ENCODE data around the gene HNF4A.

The HNF4A gene

GRCh38 chr20:44354979-44355497 lies 461 bp upstream of the HNF4A start:
- DNase-seq (no peak), ATAC-seq (ENCODE audit: insufficient read depth, low read depth) (no peak)
- Histone ChIP-seq H3K4me1 (ENCODE audit: insufficient read depth, low read length) (no peaks in the 10 kb centered on the region), H3K27ac (ENCODE audit: low read length) (no peak overlapping the region), H3K4me2 (ENCODE audit: insufficient read depth, low read length) (no peak overlapping the region), H4K20me1 (ENCODE audit: insufficient read depth, low read length) (peaks cover 3% of the 10 kb centered on the region; the same call in 1 of the 2 replicates), H3K27me3 (ENCODE audit: insufficient read depth, low read length, poor library complexity) (peaks cover 17% of the 10 kb centered on the region), H3K79me2 (ENCODE audit: insufficient read depth, low read length) (no peaks in the 10 kb centered on the region), H3K9me3 (ENCODE audit: insufficient read depth, low read length, severe bottlenecking) (no peaks in the 10 kb centered on the region), H3K36me3 (ENCODE audit: insufficient read depth, low read length) (no peaks in the 10 kb centered on the region), H2AFZ (ENCODE audit: low read depth, low read length) (no peak overlapping the region), H3K9ac (ENCODE audit: low read depth, low read length) (no peak overlapping the region), H3K4me3 (ENCODE audit: low read depth in 1 of 2, low read length in 2 of 2) (no peak overlapping the region)
- TF ChIP-seq CTCF (IDR thresholded peaks at IDR 0.05; ENCODE audit: borderline replicate concordance, extremely low read depth, low read length, poor library complexity, severe bottlenecking) (no peak), EZH2 (IDR thresholded peaks at IDR 0.05; ENCODE audit: borderline replicate concordance, low read depth, low read length, severe bottlenecking) (no peak)

GRCh38 chr20:44356353-44356723 lies 839 bp downstream of the HNF4A start:
- H4K20me1 ChIP-seq (ENCODE audit: insufficient read depth, low read length): peaks cover 3% of the 10 kb centered on the region; the same call in 1 of the 2 replicates
- no peak overlapping the region for H3K27ac ChIP-seq (ENCODE audit: low read length)
- no peak overlapping the region for H2AFZ ChIP-seq (ENCODE audit: low read depth, low read length)
- no peak for TF ChIP-seq EZH2 (IDR thresholded peaks at IDR 0.05; ENCODE audit: borderline replicate concordance, low read depth, low read length, severe bottlenecking)
- no peak for TF ChIP-seq CTCF (IDR thresholded peaks at IDR 0.05; ENCODE audit: borderline replicate concordance, extremely low read depth, low read length, poor library complexity, severe bottlenecking)
- peaks cover 17% of the 10 kb centered on the region for H3K27me3 ChIP-seq (ENCODE audit: insufficient read depth, low read length, poor library complexity)
- H3K4me3 ChIP-seq (ENCODE audit: low read depth in 1 of 2, low read length in 2 of 2): no peak overlapping the region
- no peak for ATAC-seq (ENCODE audit: insufficient read depth, low read depth)
- no peaks in the 10 kb centered on the region for H3K36me3 ChIP-seq (ENCODE audit: insufficient read depth, low read length)
- no peaks in the 10 kb centered on the region for H3K4me1 ChIP-seq (ENCODE audit: insufficient read depth, low read length)
- no peaks in the 10 kb centered on the region for H3K9me3 ChIP-seq (ENCODE audit: insufficient read depth, low read length, severe bottlenecking)
- H3K9ac ChIP-seq (ENCODE audit: low read depth, low read length): no peak overlapping the region
- no peaks in the 10 kb centered on the region for H3K79me2 ChIP-seq (ENCODE audit: insufficient read depth, low read length)
- H3K4me2 ChIP-seq (ENCODE audit: insufficient read depth, low read length): no peak overlapping the region
- DNase-seq: no peak

GRCh38 chr20:44357020-44357419 lies 1.5 kb downstream of the HNF4A start:
- DNase-seq: no peak
- ATAC-seq (ENCODE audit: insufficient read depth, low read depth): no peak
- Histone ChIP-seq H3K9ac (ENCODE audit: low read depth, low read length) (no peak overlapping the region), H4K20me1 (ENCODE audit: insufficient read depth, low read length) (peaks cover 3% of the 10 kb centered on the region; the same call in 1 of the 2 replicates), H3K36me3 (ENCODE audit: insufficient read depth, low read length) (no peaks in the 10 kb centered on the region), H3K79me2 (ENCODE audit: insufficient read depth, low read length) (no peaks in the 10 kb centered on the region), H3K9me3 (ENCODE audit: insufficient read depth, low read length, severe bottlenecking) (no peaks in the 10 kb centered on the region), H3K4me2 (ENCODE audit: insufficient read depth, low read length) (no peak overlapping the region), H3K4me3 (ENCODE audit: low read depth in 1 of 2, low read length in 2 of 2) (no peak overlapping the region), H2AFZ (ENCODE audit: low read depth, low read length) (no peak overlapping the region), H3K27ac (ENCODE audit: low read length) (no peak overlapping the region), H3K27me3 (ENCODE audit: insufficient read depth, low read length, poor library complexity) (peaks cover 20% of the 10 kb centered on the region), H3K4me1 (ENCODE audit: insufficient read depth, low read length) (no peaks in the 10 kb centered on the region)
- TF ChIP-seq EZH2 (IDR thresholded peaks at IDR 0.05; ENCODE audit: borderline replicate concordance, low read depth, low read length, severe bottlenecking): no peak
- no peak for TF ChIP-seq CTCF (IDR thresholded peaks at IDR 0.05; ENCODE audit: borderline replicate concordance, extremely low read depth, low read length, poor library complexity, severe bottlenecking)
